GM19025 (cell line): Measurements from ENCODE around the gene RNF8.

Source experiments
- ATAC-seq: cut with Tn5 transposase; IDR thresholded peaks from one replicate; pipeline ENCODE4 v1.9.1; 2021; ENCODE audit warnings: mild to moderate bottlenecking, low read depth, moderate library complexity; ENCODE audit not compliant: unreplicated experiment

RNF8 gene

GRCh38 chr6:37354526-37355384 lies 972 bp downstream of the RNF8 start:
- ATAC-seq, result no peak

- no peak for ATAC-seq
Measured at GRCh38 chr6:37357288-37357687, 3.5 kb downstream of the RNF8 start.

GRCh38 chr6:37357860-37358259 lies 4.1 kb downstream of the RNF8 start:
- no peak for ATAC-seq

GRCh38 chr6:37359039-37359438 lies 5.3 kb downstream of the RNF8 start:
- ATAC-seq, result no peak

- ATAC-seq, result no peak
Measured at GRCh38 chr6:37362101-37362828, 8.5 kb downstream of the RNF8 start.

- ATAC-seq, result no peak
Measured at GRCh38 chr6:37365791-37366190, 12.0 kb downstream of the RNF8 start.

- no peak for ATAC-seq
Measured at GRCh38 chr6:37366910-37367309, 13.1 kb downstream of the RNF8 start.

- ATAC-seq, result no peak
Measured at GRCh38 chr6:37368961-37369320, 15.2 kb downstream of the RNF8 start.

- ATAC-seq, result no peak
Measured at GRCh38 chr6:37369321-37370201, 15.8 kb downstream of the RNF8 start.

- ATAC-seq, result no peak
Measured at GRCh38 chr6:37371154-37372083, 17.6 kb downstream of the RNF8 start.

- ATAC-seq, result no peak
Measured at GRCh38 chr6:37372116-37372515, 18.3 kb downstream of the RNF8 start.

- ATAC-seq, result no peak
Measured at GRCh38 chr6:37373822-37374471, 20.2 kb downstream of the RNF8 start.

- ATAC-seq, result no peak
Measured at GRCh38 chr6:37375376-37375775, 21.6 kb downstream of the RNF8 start.

GRCh38 chr6:37376078-37376743 lies 22.4 kb downstream of the RNF8 start:
- ATAC-seq, result no peak

- ATAC-seq, result no peak
Measured at GRCh38 chr6:37381579-37381978, 27.8 kb downstream of the RNF8 start.

GRCh38 chr6:37382994-37383765 lies 29.4 kb downstream of the RNF8 start:
- no peak for ATAC-seq

- no peak for ATAC-seq
Measured at GRCh38 chr6:37388578-37388977, 34.8 kb downstream of the RNF8 start.

GRCh38 chr6:37389857-37390256 lies 36.1 kb downstream of the RNF8 start:
- no peak for ATAC-seq
